GM12892 (cell line): ENCODE data around the gene HELB.

Experiments used
- POLR2A ChIP-seq: IDR thresholded peaks from 2 replicates; pipeline ENCODE4 v1.6.1; 2011; ENCODE audit warnings: low read depth, low read length, control low read depth
- POLR2AphosphoS5 ChIP-seq: IDR thresholded peaks from 2 replicates; pipeline ENCODE4 v1.6.1; 2011; ENCODE audit warnings: low read depth, low read length, control low read depth
- TAF1 ChIP-seq: IDR thresholded peaks from 2 replicates; pipeline ENCODE4 v1.6.1; 2011; ENCODE audit warnings: low read depth, mild to moderate bottlenecking, control low read depth, low read length, borderline replicate concordance

GRCh38 chr12:66270613-66271012 lies 31.7 kb upstream of the HELB start:
- TF ChIP-seq TAF1 (no peak), POLR2A (no peak), POLR2AphosphoS5 (no peak)
